GM18498 (cell line): ENCODE results near the gene RIPOR3.
A peak's percentile ranks its signal among the peaks of the same experiment; 100 is the strongest.
"Not testable (repeated sequence)": the region's sequence is repeated elsewhere in the genome, so short reads cannot be mapped to it uniquely, and the experiment has no call there.

Experiments
- ATAC-seq: cut with Tn5 transposase; IDR thresholded peaks from one replicate; pipeline ENCODE4 v1.9.1; 2021; ENCODE audit warnings: mild to moderate bottlenecking, moderate library complexity; ENCODE audit not compliant: unreplicated experiment

The RIPOR3 gene

GRCh38 chr20:50578061-50578777 is 113.1 kb downstream of the RIPOR3 start:
- ATAC-seq = no peak

- no peak for ATAC-seq
Observed at GRCh38 chr20:50577175-50578018, 113.9 kb downstream of the RIPOR3 start.

- peak; percentile 52 for ATAC-seq
Observed at GRCh38 chr20:50575865-50576720, 115.2 kb downstream of the RIPOR3 start.

- ATAC-seq = no peak
Observed at GRCh38 chr20:50574586-50574985, 116.8 kb downstream of the RIPOR3 start.

GRCh38 chr20:50574108-50574507 is 117.2 kb downstream of the RIPOR3 start:
- ATAC-seq = no peak

GRCh38 chr20:50572938-50573777 is 118.2 kb downstream of the RIPOR3 start:
- no peak for ATAC-seq

GRCh38 chr20:50571466-50571865 is 119.9 kb downstream of the RIPOR3 start:
- no peak for ATAC-seq

- no peak for ATAC-seq
Observed at GRCh38 chr20:50569864-50570836, 121.2 kb downstream of the RIPOR3 start.

GRCh38 chr20:50569487-50569863 is 121.9 kb downstream of the RIPOR3 start:
- ATAC-seq = not testable (repeated sequence)

GRCh38 chr20:50568549-50568942 is 122.8 kb downstream of the RIPOR3 start:
- ATAC-seq = no peak

GRCh38 chr20:50567860-50568548 is 123.3 kb downstream of the RIPOR3 start:
- no peak for ATAC-seq

- ATAC-seq = no peak
Observed at GRCh38 chr20:50565871-50566270, 125.5 kb downstream of the RIPOR3 start.

- ATAC-seq = no peak
Observed at GRCh38 chr20:50565383-50565782, 126.0 kb downstream of the RIPOR3 start.

GRCh38 chr20:50563133-50563944 is 128.0 kb downstream of the RIPOR3 start:
- no peak for ATAC-seq

- no peak for ATAC-seq
Observed at GRCh38 chr20:50562262-50562701, 129.1 kb downstream of the RIPOR3 start.

- no peak for ATAC-seq
Observed at GRCh38 chr20:50561379-50562078, 129.8 kb downstream of the RIPOR3 start.

- ATAC-seq = no peak
Observed at GRCh38 chr20:50560867-50561266, 130.5 kb downstream of the RIPOR3 start.
